Pancreas (tissue), 10 donors: ENCODE measurements around the gene THEM5. TPM values are rescaled to one million over a fixed set of nuclear protein-coding genes. Genes with fewer than 3 reads are reported as not detected.
"Not testable (repeated sequence)": the region's sequence is repeated elsewhere in the genome, so short reads cannot be mapped to it uniquely, and the experiment has no call there.

ENCODE experiments used
- ATAC-seq, 4 donors: fragments of 200-7000 bp; cut with Tn5 transposase; one replicate each; pipeline versions ENCODE4 v1.8.0 to v1.9.1; 2020; ENCODE audit warnings: mild to moderate bottlenecking in 4 of 4, moderate library complexity in 4 of 4
- DNase-seq, 6 donors: peaks; one replicate each; pipeline ENCODE4 v3.0.0-alpha.2; 2020
- FAIRE-seq: peaks from 2 replicates; lab custom pipeline; 2012; peaks lifted over from hg19 to GRCh38; lab: Jason Lieb, UNC
- H3K27ac ChIP-seq, 4 donors: fragments of 200-600 bp; sonication (generic); 1 replicate in 3 of 4; 2 replicates in 1 of 4; pipeline versions ENCODE4 v1.5.0 to v1.8.0; 2020
- H3K27me3 ChIP-seq, 4 donors: fragments of 200-600 bp; one replicate each; pipeline ENCODE4 v1.8.0; 2021
- H3K36me3 ChIP-seq, 3 donors: fragments of 200-600 bp; sonication (generic) in 1 of 3; one replicate each; pipeline versions ENCODE4 v1.5.0 to v1.8.0; 2020 to 2021
- H3K4me1 ChIP-seq, 3 donors: fragments of 200-600 bp; one replicate each; pipeline ENCODE4 v1.8.0; 2021
- H3K4me3 ChIP-seq, 4 donors: fragments of 200-600 bp; sonication (generic) in 2 of 4; one replicate each; pipeline versions ENCODE4 v1.5.0 to v1.8.0; 2020 to 2021
- H3K9me3 ChIP-seq, 4 donors: fragments of 200-600 bp; one replicate each; pipeline ENCODE4 v1.8.0; 2021
- CTCF ChIP-seq, 4 donors: fragments of 200-600 bp; sonication (generic) in 3 of 4; IDR thresholded peaks; one replicate each; pipeline versions ENCODE4 v1.5.0 to v1.8.0; 2021; ENCODE audit warnings: antibody characterized with exemption in 4 of 4
- WGBS, 2 donors: extraction: QIAGEN DNeasy Blood & Tissue Kit; methylation state at CpG; one replicate each; pipeline ENCODE4 v1.1.7; 2013; 5-methylcytosine and 5-hydroxymethylcytosine counted together
- intact Hi-C, 3 donors: fragments of 100-400 bp; cut with DNase I; formaldehyde crosslinking; loops; one replicate each; pipeline versions ENCODE4 v1.11.1 to v1.14.2; 2022
- polyA plus RNA-seq, 2 donors: library from polyadenylated mRNA; stranded (reverse); fragments of 200-250 nt; gene quantifications; one replicate each; pipeline ENCODE4 v1.2.3, GENCODE V29; 2013
- total RNA-seq, 6 donors: library from RNA; stranded (reverse); fragmentation: NEBNext Ultra II Directional in 4 of 6; extraction: Animal tissue kit (Norgen Biotek cat#: 25700) in 4 of 6; gene quantifications; one replicate each; pipeline versions ENCODE4 v1.2.1 to v1.2.4, GENCODE V29; 2021 to 2023
- donor health status: healthy with polysubstance abuse.
- donor health status: DM: no; HTN: no; CAD: no; lungs with moderate emphysema.
- donor health status: DM: no; HTN: no; CAD: no.
- donor health status: control.
- donor health status: control.
- donor health status: Bipolar disorder and iron deficiency.
- donor health status: DM: yes; HTN: yes; CAD: no.
- donor health status: DM: no; HTN: no; CAD: no.
- donor health status: DM: no; HTN: no; CAD: no.
- donor health status: DM: yes; HTN: yes; CAD: no.

THEM5 gene
- total and polyA plus RNA-seq, 8 donors, result 0.17 TPM; not detected in 7

GRCh38 chr1:151885479-151885878 lies 32.0 kb upstream of the THEM5 start:
- FAIRE-seq (no peak), ATAC-seq (no peak), DNase-seq (no peak)
- TF ChIP-seq CTCF (IDR thresholded peaks at IDR 0.05), result no peak
- Histone ChIP-seq H3K27ac (no peak overlapping the region), H3K4me3 (no peak overlapping the region), H3K27me3 (no peaks in the 10 kb centered on the region), H3K4me1 (no peaks in the 10 kb centered on the region), H3K9me3 (no peaks in the 10 kb centered on the region), H3K36me3 (peaks cover 0 to 5% (median 5%) of the 10 kb centered on the region in 3 donors)
- WGBS, 2 donors, result 73 to 76% methylated on average over 1 of the region's 1 CpG
- intact Hi-C loops, result no loop called here

GRCh38 chr1:151884879-151885278 lies 31.4 kb upstream of the THEM5 start:
- intact Hi-C loops, H3K4me3 ChIP-seq, ATAC-seq, H3K4me1 ChIP-seq, H3K27ac ChIP-seq, DNase-seq, H3K9me3 ChIP-seq, FAIRE-seq, H3K36me3 ChIP-seq, H3K27me3 ChIP-seq: not testable (repeated sequence)
- 98 to 99% methylated on average over 5 of the region's 5 CpGs for WGBS, 2 donors

- ATAC-seq, H3K4me3 ChIP-seq, H3K27ac ChIP-seq, H3K4me1 ChIP-seq, H3K36me3 ChIP-seq, FAIRE-seq, DNase-seq, H3K9me3 ChIP-seq, intact Hi-C loops, H3K27me3 ChIP-seq: not testable (repeated sequence)
- 94 to 97% methylated on average over 3 of the region's 3 CpGs for WGBS, 2 donors
Observed at GRCh38 chr1:151884445-151884844, 30.9 kb upstream of the THEM5 start.

GRCh38 chr1:151883898-151884297 lies 30.4 kb upstream of the THEM5 start:
- ATAC-seq, H3K4me1 ChIP-seq, DNase-seq, intact Hi-C loops, H3K9me3 ChIP-seq, H3K27ac ChIP-seq, H3K27me3 ChIP-seq, H3K4me3 ChIP-seq, FAIRE-seq, H3K36me3 ChIP-seq: not testable (repeated sequence)
- 85 to 95% methylated on average over 4 of the region's 4 CpGs for WGBS, 2 donors

GRCh38 chr1:151882918-151883317 lies 29.4 kb upstream of the THEM5 start:
- H3K36me3 ChIP-seq, H3K4me1 ChIP-seq, FAIRE-seq, DNase-seq, H3K4me3 ChIP-seq, H3K27ac ChIP-seq, H3K9me3 ChIP-seq, ATAC-seq, intact Hi-C loops, H3K27me3 ChIP-seq: not testable (repeated sequence)
- 92 to 96% methylated on average over 5 of the region's 5 CpGs for WGBS, 2 donors

GRCh38 chr1:151882466-151882865 lies 29.0 kb upstream of the THEM5 start:
- intact Hi-C loops, result no loop called here
- Histone ChIP-seq H3K27ac (no peak overlapping the region), H3K4me1 (no peaks in the 10 kb centered on the region), H3K36me3 (peaks cover 0 to 3% (median 1%) of the 10 kb centered on the region in 3 donors), H3K9me3 (no peaks in the 10 kb centered on the region), H3K27me3 (no peaks in the 10 kb centered on the region), H3K4me3 (no peak overlapping the region)
- ATAC-seq, result no peak
- FAIRE-seq, result no peak
- no peak for TF ChIP-seq CTCF (IDR thresholded peaks at IDR 0.05)
- DNase-seq, result no peak
- 93 to 96% methylated on average over 2 of the region's 2 CpGs for WGBS, 2 donors

GRCh38 chr1:151881479-151881878 lies 28.0 kb upstream of the THEM5 start:
- DNase-seq (no peak), FAIRE-seq (no peak), ATAC-seq (peak in 1 of 4 donors; percentile 46)
- no peak overlapping the region for H3K4me3 ChIP-seq
- no peaks in the 10 kb centered on the region for H3K9me3 ChIP-seq
- peaks cover 0 to 3% (median 0%) of the 10 kb centered on the region in 3 donors for H3K36me3 ChIP-seq
- H3K4me1 ChIP-seq, result no peaks in the 10 kb centered on the region
- H3K27ac ChIP-seq, result no peak overlapping the region
- intact Hi-C loops, result no loop called here
- TF ChIP-seq CTCF (IDR thresholded peaks at IDR 0.05), result no peak
- no peaks in the 10 kb centered on the region for H3K27me3 ChIP-seq
- WGBS, 2 donors, result 50% methylated on average over 2 of the region's 2 CpGs
